Bronchial smooth muscle cell (primary cell): Measurements from ENCODE around the gene GUCA2A. TPM values are rescaled to one million over a fixed set of nuclear protein-coding genes. Genes with fewer than 3 reads are reported as not detected.

Source experiments
- total RNA-seq: library from RNA; depleted of rRNA; stranded (reverse); fragments of >200 nt; gene quantifications from 2 replicates; pipeline ENCODE4 v1.2.1, GENCODE V29; 2014

Gene GUCA2A, protein sequence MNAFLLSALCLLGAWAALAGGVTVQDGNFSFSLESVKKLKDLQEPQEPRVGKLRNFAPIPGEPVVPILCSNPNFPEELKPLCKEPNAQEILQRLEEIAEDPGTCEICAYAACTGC
- not detected in 2 replicates for total RNA-seq

GRCh38 chr1:42164551-42165420, at the start of gene GUCA2A:
Gene GUCA2A, minus strand, starts transcription at chr1:42164745. Its CDS starts 33 bp downstream, at chr1:42164712.

DNA sequence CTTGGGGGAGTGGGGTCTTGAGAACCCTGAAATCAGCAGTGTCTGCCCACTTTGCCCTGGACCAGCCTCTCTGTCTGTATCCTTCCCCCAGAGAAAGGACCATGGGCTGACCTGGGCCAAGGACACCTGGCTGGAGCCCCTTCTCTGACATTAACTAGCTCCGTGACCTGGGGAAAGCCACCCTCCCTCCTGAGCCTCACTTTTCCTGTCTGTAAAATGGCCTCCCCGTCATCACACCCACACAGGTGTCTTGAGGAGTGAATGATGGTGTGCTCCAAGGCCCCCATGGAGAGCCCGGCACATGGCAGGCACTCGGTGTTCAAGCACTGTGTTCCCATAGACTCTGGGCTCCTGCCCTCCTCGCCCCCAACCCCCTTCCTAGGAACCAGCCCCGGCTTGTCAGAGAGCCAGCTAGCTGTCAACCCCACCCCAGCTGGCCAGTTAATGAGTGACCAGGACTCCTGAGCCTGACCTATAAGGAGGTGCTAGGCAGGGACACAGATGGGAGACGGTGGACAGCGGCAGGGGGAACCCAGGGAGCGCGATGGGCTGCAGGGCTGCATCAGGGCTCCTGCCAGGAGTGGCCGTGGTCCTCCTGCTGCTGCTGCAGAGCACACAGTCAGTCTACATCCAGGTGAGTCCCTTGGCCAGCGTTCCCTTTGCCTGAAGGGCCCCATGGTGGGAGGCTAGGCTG, 11.5 kb downstream of the GUCA2A start, which contains the start of gene GUCA2B:
TSS of gene GUCA2B (plus strand) at position 504 of the 694 bp plus-strand sequence. CDS start at position 545, 41 bp downstream.

Other genes starting within 250 kb of the GUCA2A start
- 0.17 and 0.79 TPM in 2 replicates for gene HIVEP3, start 245.8 kb downstream of the GUCA2A start, total RNA-seq
- not detected in 2 replicates for gene GUCA2B, start 11.3 kb downstream of the GUCA2A start, total RNA-seq
- gene FOXJ3, start 170.5 kb upstream of the GUCA2A start, total RNA-seq = 6.4 and 15.0 TPM in 2 replicates
- gene RIMKLA, start 216.0 kb upstream of the GUCA2A start, total RNA-seq = under 0.01 TPM in 1 of 2 replicates, not detected in the other